Panc1 (cell line): ENCODE measurements around the gene ACACB. TPM values are rescaled to one million over a fixed set of nuclear protein-coding genes. Genes with fewer than 3 reads are reported as not detected.
A peak's percentile ranks its signal among the peaks of the same experiment; 100 is the strongest.

Source experiments
- ATAC-seq: fragments of 200-7000 bp; cut with Tn5 transposase; 2 replicates; pipeline ENCODE4 v1.9.1; 2020; ENCODE audit warnings: mild to moderate bottlenecking, moderate library complexity
- BruUV-seq: library from RNA; stranded (reverse); fragments of 400-500 nt; replicated peaks from 2 replicates; lab custom pipeline; 2021; lab: Mats Ljungman, UMichigan
- CTCF ChIA-PET: fragments of 300-600 bp; sonication (Branson Sonifier 250); formaldehyde crosslinking; loops from one replicate; lab custom pipeline; 2022; ENCODE audit warnings: antibody characterized with exemption; lab: Charles Lee
- POLR2A ChIA-PET: fragments of 300-600 bp; sonication (Branson Sonifier 250); formaldehyde crosslinking; loops from one replicate; lab custom pipeline; 2022; ENCODE audit warnings: antibody characterized with exemption; lab: Charles Lee
- DNase-seq: peaks from one replicate; pipeline ENCODE4 v3.0.0-alpha.2; 2010; ENCODE audit warnings: low read depth, low spot score
- H3K27ac ChIP-seq: 2 replicates; pipeline ENCODE4 v1.5.1; 2011; ENCODE audit warnings: mild to moderate bottlenecking, low read length, inconsistent platforms
- H3K27me3 ChIP-seq: fragments of 200-500 bp; sonication (Bioruptor generic); 2 replicates; pipeline ENCODE4 v1.6.0; 2014; ENCODE audit warnings: low read length, inconsistent platforms; ENCODE audit not compliant: control insufficient read depth, insufficient read depth
- H3K36me3 ChIP-seq: fragments of 200-500 bp; sonication (Bioruptor generic); 2 replicates; pipeline ENCODE4 v1.5.1; 2014; ENCODE audit warnings: inconsistent platforms, mild to moderate bottlenecking, low read length, moderate library complexity; ENCODE audit not compliant: control insufficient read depth, insufficient read depth
- H3K4me1 ChIP-seq: 2 replicates; pipeline ENCODE4 v1.5.1; 2011; ENCODE audit warnings: inconsistent platforms, mild to moderate bottlenecking, low read length, moderate library complexity; ENCODE audit not compliant: control insufficient read depth, insufficient read depth
- H3K4me3 ChIP-seq, 2 experiments: 2 replicates each; pipeline ENCODE4 v1.5.1; 2011 to 2012; ENCODE audit warnings: low read depth in 2 of 2, low read length in 2 of 2, mild to moderate bottlenecking in 2 of 2, inconsistent platforms in 1 of 2, moderate library complexity in 1 of 2
- H3K9me3 ChIP-seq: fragments of 200-500 bp; sonication (Bioruptor generic); 2 replicates; pipeline ENCODE4 v1.5.1; 2014; ENCODE audit warnings: low read depth, mild to moderate bottlenecking, inconsistent platforms, low read length, moderate library complexity; ENCODE audit not compliant: control insufficient read depth, insufficient read depth
- POLR2AphosphoS5 ChIP-seq: IDR thresholded peaks from 2 replicates; pipeline ENCODE4 v1.6.1; 2012; ENCODE audit warnings: mild to moderate bottlenecking, low read depth, low read length, moderate library complexity
- REST ChIP-seq, 2 experiments: IDR thresholded peaks; 2 replicates each; pipeline ENCODE4 v1.6.1; 2011 to 2012; ENCODE audit warnings: low read depth in 2 of 2, control low read depth in 1 of 2, low read length in 1 of 2, mild to moderate bottlenecking in 1 of 2, moderate library complexity in 1 of 2; ENCODE audit not compliant: insufficient read depth in 1 of 2
- SIN3A ChIP-seq: IDR thresholded peaks from 2 replicates; pipeline ENCODE4 v1.6.1; 2012; ENCODE audit warnings: low read depth, mild to moderate bottlenecking, low read length, moderate library complexity, borderline replicate concordance; ENCODE audit not compliant: insufficient read depth
- TCF7L2 ChIP-seq: IDR thresholded peaks from 2 replicates; pipeline ENCODE4 v1.6.1; 2011; ENCODE audit warnings: mild to moderate bottlenecking, low read depth, low read length, inconsistent platforms
- in situ Hi-C: cut with HindIII; loops from 2 replicates; pipeline ENCODE4 v1.10.0; 2016; ENCODE audit warnings: low sequenced_read_pairs, low pct_unique_long_range_greater_than_20kb
- intact Hi-C: fragments of 100-400 bp; cut with micrococcal nuclease; formaldehyde crosslinking; loops from one replicate; pipeline ENCODE4 v1.10.0; 2022; ENCODE audit not compliant: unreplicated experiment
- total RNA-seq: library from RNA; stranded (reverse); gene quantifications from one replicate; pipeline ENCODE4 v1.2.1, GENCODE V29; 2021; ENCODE audit not compliant: unreplicated experiment
- TF ChIP-seq, protein P1 (sequence below): fragments of 450-650 bp; IDR thresholded peaks from 2 replicates; pipeline ENCODE4 v1.5.1; 2017; ENCODE audit warnings: mild to moderate bottlenecking

The ACACB gene
- total RNA-seq, 1 experiment from 2014 or later, result 12.3 TPM

DNA sequence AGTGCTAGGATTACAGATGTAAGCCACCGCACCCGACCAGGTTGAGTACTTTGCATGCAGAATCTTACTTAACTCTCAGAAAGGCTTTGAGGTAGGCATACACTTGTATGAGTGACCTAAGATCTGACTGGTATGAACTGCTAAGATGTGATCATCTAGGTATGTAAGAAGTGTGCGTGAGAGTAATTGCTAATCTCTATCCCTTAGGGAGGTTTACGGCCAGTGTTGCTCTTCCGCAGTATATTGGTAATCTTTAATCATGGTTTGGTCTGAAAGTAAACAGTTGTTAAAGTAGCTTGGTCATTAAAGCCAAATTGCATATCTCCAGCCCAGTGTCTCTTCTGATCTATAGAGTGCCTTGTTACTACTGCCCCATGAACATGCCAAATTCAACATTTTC lies 11.2 kb upstream of the ACACB start:
- Histone ChIP-seq H3K36me3 (peaks cover 12% of the 10 kb centered on the region), H3K27me3 (no peaks in the 10 kb centered on the region), H3K9me3 (no peaks in the 10 kb centered on the region), H3K4me1 (peaks cover 2% of the 10 kb centered on the region), H3K4me3 (no peak overlapping the region), H3K27ac (no peak overlapping the region)
- no TSS peak for BruUV-seq
- DNase-seq (no peak), ATAC-seq (no peak)
- TF ChIP-seq SIN3A (no peak), TCF7L2 (no peak), REST (IDR thresholded peaks at IDR 0.05; ENCODE audit: insufficient read depth in 1 of 2, low read depth in 2 of 2, low read length in 1 of 2) (no peak), POLR2AphosphoS5 (no peak)
- TF ChIP-seq, protein P1, sequence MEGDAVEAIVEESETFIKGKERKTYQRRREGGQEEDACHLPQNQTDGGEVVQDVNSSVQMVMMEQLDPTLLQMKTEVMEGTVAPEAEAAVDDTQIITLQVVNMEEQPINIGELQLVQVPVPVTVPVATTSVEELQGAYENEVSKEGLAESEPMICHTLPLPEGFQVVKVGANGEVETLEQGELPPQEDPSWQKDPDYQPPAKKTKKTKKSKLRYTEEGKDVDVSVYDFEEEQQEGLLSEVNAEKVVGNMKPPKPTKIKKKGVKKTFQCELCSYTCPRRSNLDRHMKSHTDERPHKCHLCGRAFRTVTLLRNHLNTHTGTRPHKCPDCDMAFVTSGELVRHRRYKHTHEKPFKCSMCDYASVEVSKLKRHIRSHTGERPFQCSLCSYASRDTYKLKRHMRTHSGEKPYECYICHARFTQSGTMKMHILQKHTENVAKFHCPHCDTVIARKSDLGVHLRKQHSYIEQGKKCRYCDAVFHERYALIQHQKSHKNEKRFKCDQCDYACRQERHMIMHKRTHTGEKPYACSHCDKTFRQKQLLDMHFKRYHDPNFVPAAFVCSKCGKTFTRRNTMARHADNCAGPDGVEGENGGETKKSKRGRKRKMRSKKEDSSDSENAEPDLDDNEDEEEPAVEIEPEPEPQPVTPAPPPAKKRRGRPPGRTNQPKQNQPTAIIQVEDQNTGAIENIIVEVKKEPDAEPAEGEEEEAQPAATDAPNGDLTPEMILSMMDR, result no peak
- ChIA-PET CTCF (no interaction called here), POLR2A (no interaction called here)
- intact Hi-C loops (no loop called here), in situ Hi-C loops (no loop called here)

- DNase-seq (no peak), ATAC-seq (no peak)
- POLR2A ChIA-PET, result no interaction called here
- Histone ChIP-seq H3K4me3 (no peak overlapping the region), H3K27me3 (no peaks in the 10 kb centered on the region), H3K4me1 (peaks cover 18% of the 10 kb centered on the region), H3K9me3 (no peaks in the 10 kb centered on the region), H3K36me3 (peaks cover 2% of the 10 kb centered on the region; the same call in 1 of the 2 replicates), H3K27ac (peak overlapping the region; percentile 85)
- TF ChIP-seq POLR2AphosphoS5 (no peak), TCF7L2 (no peak), SIN3A (no peak)
- intact Hi-C loops, result loop anchor here (5.0 to 10.0 kb wide), 2 partner anchors 145 to 277 kb away; no protein-coding TSS in a partner anchor
- BruUV-seq, result TSS peak; percentile 56
- in situ Hi-C loops, result no loop called here
- CTCF ChIA-PET, result interaction anchor here (0.6 to 1.5 kb wide), 2 partner anchors 276 to 1889 kb away, joined by 3 to 5 read pairs; no protein-coding TSS in a partner anchor
These were observed 6.5 kb upstream of the ACACB start for GRCh38 chr12:109109746-109110350.

- ATAC-seq (peak; percentile 98), DNase-seq (no peak)
- CTCF ChIA-PET, result interaction anchor here (1.1 to 2.0 kb wide), 2 partner anchors 12 to 274 kb away, joined by 3 to 9 read pairs; no protein-coding TSS in a partner anchor
- no TSS peak for BruUV-seq
- Histone ChIP-seq H3K36me3 (peaks cover 2% of the 10 kb centered on the region; the same call in 1 of the 2 replicates), H3K4me3 (peak overlapping the region; percentile 53 to 71), H3K27me3 (no peaks in the 10 kb centered on the region), H3K4me1 (peaks cover 18% of the 10 kb centered on the region), H3K27ac (peak overlapping the region; percentile 85), H3K9me3 (no peaks in the 10 kb centered on the region)
- intact Hi-C loops, result loop anchor here (5.0 to 10.0 kb wide), 2 partner anchors 144 to 276 kb away; no protein-coding TSS in a partner anchor
- TF ChIP-seq TCF7L2, result no peak
- TF ChIP-seq POLR2AphosphoS5, result peak; percentile 65
- POLR2A ChIA-PET, result no interaction called here
- in situ Hi-C loops, result no loop called here
These were observed 5.3 kb upstream of the ACACB start for GRCh38 chr12:109110988-109111495.
